ENCODE measurements around the gene CRYBG1. TPM values are rescaled to one million over a fixed set of nuclear protein-coding genes. Genes with fewer than 3 reads are reported as not detected.

Gene CRYBG1
- total RNA-seq, 1 experiment from 2014 or later, result 5.7 TPM

GRCh38 chr6:106417572-106418147 is 57.1 kb downstream of the CRYBG1 start:
- H3K4me1 ChIP-seq (ENCODE audit: insufficient read depth, low read length), result no peaks in the 10 kb centered on the region; the same call in 1 of the 2 replicates
- H2BK20ac ChIP-seq (ENCODE audit: low read depth, low read length, poor library complexity, severe bottlenecking), result no peak overlapping the region
- no peak overlapping the region for H3K4me2 ChIP-seq (ENCODE audit: insufficient read depth, insufficient read length, low read length)
- peaks cover 16 to 18% of the 10 kb centered on the region in 2 experiments for H3K4me1 Mint-ChIP-seq
- H4K8ac ChIP-seq (replicated peaks; ENCODE audit: insufficient read length, low read depth, low read length), result no peak overlapping the region
- WGBS (ENCODE audit: extremely low coverage, insufficient read length, low lambda C conversion rate), result no CpG with 5 or more reads among the region's 6 CpGs
- no peak overlapping the region for H2BK15ac ChIP-seq (ENCODE audit: low read depth, low read length)
- no peak overlapping the region for H3K18ac ChIP-seq (ENCODE audit: insufficient read length, low read depth, low read length)
- H2BK5ac ChIP-seq (ENCODE audit: insufficient read length, low read length), result no peak overlapping the region
- H3T11ph ChIP-seq (ENCODE audit: low read length), result no peak overlapping the region
- no peaks in the 10 kb centered on the region for H3K79me2 ChIP-seq (ENCODE audit: insufficient read depth, low read length)
- no peak overlapping the region for H3K9ac ChIP-seq (ENCODE audit: extremely low read depth, insufficient read length, low read length)
- H3K14ac ChIP-seq (ENCODE audit: insufficient read depth, low read length), result no peak overlapping the region
- DNase-seq, result no peak
- H3K23ac ChIP-seq (ENCODE audit: insufficient read length, low read depth, low read length), result no peak overlapping the region
- no peak for TF ChIP-seq CTCF (conservative IDR thresholded peaks at IDR 0.05)
- H2BK12ac ChIP-seq (ENCODE audit: insufficient read length, low read depth, low read length), result no peak overlapping the region
- no peak overlapping the region for H4K5ac ChIP-seq (ENCODE audit: insufficient read length, low read depth, low read length)
- H4K91ac ChIP-seq (ENCODE audit: insufficient read length, low read depth, low read length), result no peak overlapping the region
- no peak overlapping the region for H2BK120ac ChIP-seq (ENCODE audit: low read depth, low read length, poor library complexity, severe bottlenecking)
- no peaks in the 10 kb centered on the region for H3K27me3 ChIP-seq (ENCODE audit: insufficient read depth, low read length)
- H2AK5ac ChIP-seq (ENCODE audit: insufficient read length, low read length), result no peak overlapping the region
- H3K4me3 Mint-ChIP-seq, result no peak overlapping the region
- H3K56ac ChIP-seq (ENCODE audit: insufficient read length, low read depth, low read length), result no peak overlapping the region
- no peaks in the 10 kb centered on the region for H3K9me3 Mint-ChIP-seq
- H3K4ac ChIP-seq (ENCODE audit: low read depth, low read length), result no peak overlapping the region
- no peaks in the 10 kb centered on the region for H3K79me1 ChIP-seq (ENCODE audit: insufficient read depth, low read depth, low read length, poor library complexity, severe bottlenecking)
- H3K23me2 ChIP-seq (ENCODE audit: insufficient read length, low read depth, low read length, poor library complexity, severe bottlenecking), result no peaks in the 10 kb centered on the region
- H2AFZ ChIP-seq (ENCODE audit: low read length), result no peak overlapping the region
- H3K27ac ChIP-seq (ENCODE audit: insufficient read length, low read depth, low read length), result no peak overlapping the region
- no peaks in the 10 kb centered on the region for H4K20me1 ChIP-seq (ENCODE audit: control insufficient read depth, insufficient read depth, insufficient read length)
- no peak overlapping the region for H3K27ac Mint-ChIP-seq
- H3K27me3 Mint-ChIP-seq (ENCODE audit: low read depth), result no peaks in the 10 kb centered on the region; the same call in 1 of the 2 replicates
- H3K9me3 ChIP-seq (ENCODE audit: control insufficient read depth, low read depth, low read length), result no peaks in the 10 kb centered on the region
- no peaks in the 10 kb centered on the region for H3K36me3 Mint-ChIP-seq (ENCODE audit: insufficient read depth in 1 of 3, low read depth in 3 of 3)
